Activated gamma-delta T cell treated with anti-CD3 and anti-CD28 coated beads, Interleukin-2, amount 50 U/mL, for 16 hours (primary cell): ENCODE measurements around the gene PPP3R1.

Experiments
- DNase-seq: peaks from one replicate; pipeline ENCODE4 v3.0.0-alpha.2; 2020; ENCODE audit warnings: low read depth

The PPP3R1 gene

GRCh38 chr2:68135448-68136320 lies 116.6 kb downstream of the PPP3R1 start:
- DNase-seq = no peak

GRCh38 chr2:68134554-68134953 lies 117.8 kb downstream of the PPP3R1 start:
- DNase-seq = no peak

GRCh38 chr2:68134120-68134519 lies 118.2 kb downstream of the PPP3R1 start:
- DNase-seq = no peak
